Activated naive CD4-positive, alpha-beta T cell treated with anti-CD3 and anti-CD28 coated beads, Interleukin-2, amount 50 U/mL, for 24 hours (primary cell): ENCODE results near the gene AFAP1L2.

Experiments
- H3K27ac Mint-ChIP-seq: one replicate; pipeline ENCODE4 v1.8.0; 2021; ENCODE audit warnings: mild to moderate bottlenecking, mixed read lengths
- H3K27me3 Mint-ChIP-seq: one replicate; pipeline ENCODE4 v1.8.0; 2021; ENCODE audit warnings: mixed read lengths
- H3K36me3 Mint-ChIP-seq: one replicate; pipeline ENCODE4 v1.8.0; 2021; ENCODE audit warnings: mixed read lengths
- H3K4me1 Mint-ChIP-seq: one replicate; pipeline ENCODE4 v1.8.0; 2021; ENCODE audit warnings: mixed read lengths
- H3K4me3 Mint-ChIP-seq: one replicate; pipeline ENCODE4 v1.8.0; 2021; ENCODE audit warnings: mild to moderate bottlenecking, mixed read lengths
- H3K9me3 Mint-ChIP-seq: one replicate; pipeline ENCODE4 v1.8.0; 2021; ENCODE audit warnings: mixed read lengths

AFAP1L2 gene

GRCh38 chr10:114427124-114427852, 23.0 kb upstream of the AFAP1L2 start:
- Mint-ChIP-seq H3K4me1 (no peaks in the 10 kb centered on the region), H3K36me3 (peaks cover 5% of the 10 kb centered on the region), H3K27ac (no peak overlapping the region), H3K9me3 (no peaks in the 10 kb centered on the region), H3K4me3 (no peak overlapping the region), H3K27me3 (no peaks in the 10 kb centered on the region)

GRCh38 chr10:114426476-114426875, 22.2 kb upstream of the AFAP1L2 start:
- Mint-ChIP-seq H3K27ac (no peak overlapping the region), H3K9me3 (no peaks in the 10 kb centered on the region), H3K27me3 (peaks cover 2% of the 10 kb centered on the region), H3K4me3 (no peak overlapping the region), H3K4me1 (no peaks in the 10 kb centered on the region), H3K36me3 (peaks cover 3% of the 10 kb centered on the region)

- Mint-ChIP-seq H3K27ac (no peak overlapping the region), H3K9me3 (no peaks in the 10 kb centered on the region), H3K4me1 (no peaks in the 10 kb centered on the region), H3K36me3 (no peaks in the 10 kb centered on the region), H3K4me3 (no peak overlapping the region), H3K27me3 (peaks cover 9% of the 10 kb centered on the region)
Measured at GRCh38 chr10:114420811-114421485, 16.6 kb upstream of the AFAP1L2 start.

GRCh38 chr10:114418109-114418508, 13.8 kb upstream of the AFAP1L2 start:
- Mint-ChIP-seq H3K4me3 (no peak overlapping the region), H3K4me1 (no peaks in the 10 kb centered on the region), H3K27ac (no peak overlapping the region), H3K36me3 (no peaks in the 10 kb centered on the region), H3K27me3 (peaks cover 11% of the 10 kb centered on the region), H3K9me3 (no peaks in the 10 kb centered on the region)

- H3K4me3 Mint-ChIP-seq, result no peak overlapping the region
- peaks cover 10% of the 10 kb centered on the region for H3K27me3 Mint-ChIP-seq
- H3K27ac Mint-ChIP-seq, result no peak overlapping the region
- no peaks in the 10 kb centered on the region for H3K9me3 Mint-ChIP-seq
- no peaks in the 10 kb centered on the region for H3K4me1 Mint-ChIP-seq
- no peaks in the 10 kb centered on the region for H3K36me3 Mint-ChIP-seq
Measured at GRCh38 chr10:114412907-114413797, 8.8 kb upstream of the AFAP1L2 start.

GRCh38 chr10:114408968-114409444, 4.7 kb upstream of the AFAP1L2 start:
- Mint-ChIP-seq H3K27ac (no peak overlapping the region), H3K4me1 (peaks cover 5% of the 10 kb centered on the region), H3K36me3 (no peaks in the 10 kb centered on the region), H3K4me3 (no peak overlapping the region), H3K9me3 (no peaks in the 10 kb centered on the region), H3K27me3 (peaks cover 23% of the 10 kb centered on the region)

GRCh38 chr10:114408112-114408967, 4.0 kb upstream of the AFAP1L2 start:
- H3K4me3 Mint-ChIP-seq, result no peak overlapping the region
- no peaks in the 10 kb centered on the region for H3K9me3 Mint-ChIP-seq
- peak overlapping the region; percentile 24 for H3K27ac Mint-ChIP-seq
- peaks cover 6% of the 10 kb centered on the region for H3K4me1 Mint-ChIP-seq
- H3K36me3 Mint-ChIP-seq, result no peaks in the 10 kb centered on the region
- peaks cover 23% of the 10 kb centered on the region for H3K27me3 Mint-ChIP-seq

GRCh38 chr10:114406455-114406854, 2.2 kb upstream of the AFAP1L2 start:
- Mint-ChIP-seq H3K27me3 (peaks cover 31% of the 10 kb centered on the region), H3K27ac (no peak overlapping the region), H3K36me3 (no peaks in the 10 kb centered on the region), H3K4me3 (no peak overlapping the region), H3K9me3 (no peaks in the 10 kb centered on the region), H3K4me1 (peaks cover 13% of the 10 kb centered on the region)

GRCh38 chr10:114405011-114405350, 679 bp upstream of the AFAP1L2 start:
- Mint-ChIP-seq H3K9me3 (no peaks in the 10 kb centered on the region), H3K27me3 (peaks cover 41% of the 10 kb centered on the region), H3K27ac (no peak overlapping the region), H3K4me1 (peaks cover 13% of the 10 kb centered on the region), H3K36me3 (no peaks in the 10 kb centered on the region), H3K4me3 (no peak overlapping the region)

- Mint-ChIP-seq H3K4me3 (no peak overlapping the region), H3K9me3 (no peaks in the 10 kb centered on the region), H3K4me1 (peaks cover 13% of the 10 kb centered on the region), H3K27ac (no peak overlapping the region), H3K27me3 (peaks cover 46% of the 10 kb centered on the region), H3K36me3 (no peaks in the 10 kb centered on the region)
Measured at GRCh38 chr10:114403541-114404161, 651 bp downstream of the AFAP1L2 start.

- H3K9me3 Mint-ChIP-seq, result no peaks in the 10 kb centered on the region
- H3K4me3 Mint-ChIP-seq, result peak overlapping the region; percentile 36
- H3K4me1 Mint-ChIP-seq, result peaks cover 13% of the 10 kb centered on the region
- peaks cover 48% of the 10 kb centered on the region for H3K27me3 Mint-ChIP-seq
- H3K27ac Mint-ChIP-seq, result no peak overlapping the region
- no peaks in the 10 kb centered on the region for H3K36me3 Mint-ChIP-seq
Measured at GRCh38 chr10:114402871-114403540, 1.3 kb downstream of the AFAP1L2 start.

GRCh38 chr10:114402233-114402632, 2.1 kb downstream of the AFAP1L2 start:
- H3K36me3 Mint-ChIP-seq, result no peaks in the 10 kb centered on the region
- peaks cover 48% of the 10 kb centered on the region for H3K27me3 Mint-ChIP-seq
- no peak overlapping the region for H3K4me3 Mint-ChIP-seq
- H3K9me3 Mint-ChIP-seq, result no peaks in the 10 kb centered on the region
- no peak overlapping the region for H3K27ac Mint-ChIP-seq
- H3K4me1 Mint-ChIP-seq, result peaks cover 13% of the 10 kb centered on the region

- Mint-ChIP-seq H3K36me3 (no peaks in the 10 kb centered on the region), H3K9me3 (no peaks in the 10 kb centered on the region), H3K4me3 (no peak overlapping the region), H3K4me1 (peaks cover 13% of the 10 kb centered on the region), H3K27me3 (peaks cover 44% of the 10 kb centered on the region), H3K27ac (no peak overlapping the region)
Measured at GRCh38 chr10:114401195-114401791, 3.0 kb downstream of the AFAP1L2 start.

- Mint-ChIP-seq H3K27ac (no peak overlapping the region), H3K4me1 (peaks cover 8% of the 10 kb centered on the region), H3K36me3 (no peaks in the 10 kb centered on the region), H3K9me3 (no peaks in the 10 kb centered on the region), H3K27me3 (peaks cover 35% of the 10 kb centered on the region), H3K4me3 (no peak overlapping the region)
Measured at GRCh38 chr10:114400091-114400490, 4.2 kb downstream of the AFAP1L2 start.
